CD14-positive monocyte (primary cell): Measurements from ENCODE around the gene TCF4. TPM values are rescaled to one million over a fixed set of nuclear protein-coding genes. Genes with fewer than 3 reads are reported as not detected.
A peak's percentile ranks its signal among the peaks of the same experiment; 100 is the strongest.

Experiments
- DNase-seq, 3 donors: peaks; one replicate each; pipeline ENCODE4 v3.0.0-alpha.2; 2011 to 2022
- H2AFZ ChIP-seq: 2 replicates; pipeline ENCODE4 v1.6.0; 2012; ENCODE audit warnings: mild to moderate bottlenecking, low read depth, low read length, inconsistent platforms; ENCODE audit not compliant: insufficient read depth, poor library complexity, severe bottlenecking
- H3K27ac ChIP-seq, 2 donors: 1 replicate in 1 of 2; 2 replicates in 1 of 2; pipeline ENCODE4 v1.5.1; 2012 to 2013; ENCODE audit warnings: low read length in 2 of 2, control low read depth in 1 of 2, inconsistent platforms in 1 of 2, low read depth in 1 of 2, mild to moderate bottlenecking in 1 of 2
- H3K27me3 ChIP-seq, 2 donors: one replicate each; pipeline versions ENCODE4 v1.6.0 to v1.6.1; 2011 to 2013; ENCODE audit warnings: low read length in 2 of 2; ENCODE audit not compliant: control insufficient read depth in 2 of 2, insufficient read depth in 2 of 2
- H3K36me3 ChIP-seq, 2 donors: replicated peaks in 1 of 2; 1 replicate in 1 of 2; 2 replicates in 1 of 2; pipeline versions ENCODE4 v1.5.1 to v1.6.1; 2012 to 2013; ENCODE audit warnings: low read length in 2 of 2, control low read depth in 1 of 2, inconsistent platforms in 1 of 2, mild to moderate bottlenecking in 1 of 2; ENCODE audit not compliant: insufficient read depth in 2 of 2, control insufficient read depth in 1 of 2
- H3K4me1 ChIP-seq, 2 donors: 1 replicate in 1 of 2; 2 replicates in 1 of 2; pipeline versions ENCODE4 v1.5.1 to v1.6.1; 2012 to 2013; ENCODE audit warnings: low read length in 2 of 2, control low read depth in 1 of 2, inconsistent platforms in 1 of 2, mild to moderate bottlenecking in 1 of 2, moderate library complexity in 1 of 2; ENCODE audit not compliant: insufficient read depth in 2 of 2, control insufficient read depth in 1 of 2
- H3K4me2 ChIP-seq: replicated peaks from 2 replicates; pipeline ENCODE3; 2012; ENCODE audit warnings: low read length, moderate library complexity, mild to moderate bottlenecking; ENCODE audit not compliant: poor library complexity, severe bottlenecking; ENCODE audit errors: extremely low read depth
- H3K4me3 ChIP-seq, 3 experiments: fragments of 200-600 bp in 1 of 3; sonication (generic) in 1 of 3; replicated peaks in 1 of 3; 1 replicate in 2 of 3; 2 replicates in 1 of 3; pipeline ENCODE4 v1.5.1; 2011 to 2013; ENCODE audit warnings: low read length in 3 of 3, mild to moderate bottlenecking in 3 of 3, control low read depth in 2 of 3, low read depth in 2 of 3, inconsistent platforms in 1 of 3, moderate library complexity in 1 of 3
- H3K79me2 ChIP-seq: 2 replicates; pipeline ENCODE4 v1.6.0; 2012; ENCODE audit warnings: mild to moderate bottlenecking, control low read depth, inconsistent platforms, low read length, moderate library complexity; ENCODE audit not compliant: insufficient read depth
- H3K9ac ChIP-seq: 2 replicates; pipeline ENCODE4 v1.6.0; 2017; ENCODE audit warnings: low read length, mild to moderate bottlenecking; ENCODE audit not compliant: insufficient read depth, poor library complexity, severe bottlenecking
- H3K9me3 ChIP-seq, 2 donors: replicated peaks in 1 of 2; 1 replicate in 1 of 2; 2 replicates in 1 of 2; pipeline versions ENCODE4 v1.5.1 to v1.6.1; 2012 to 2013; ENCODE audit warnings: low read length in 2 of 2, control low read depth in 1 of 2; ENCODE audit not compliant: control insufficient read depth in 1 of 2, insufficient read depth in 1 of 2
- H4K20me1 ChIP-seq: 2 replicates; pipeline ENCODE4 v1.6.0; 2012; ENCODE audit warnings: mild to moderate bottlenecking, low read length, control low read depth, moderate library complexity; ENCODE audit not compliant: insufficient read depth
- H3K27ac Mint-ChIP-seq, 7 donors: one replicate each; pipeline ENCODE4 v1.8.0; 2020; ENCODE audit warnings: mild to moderate bottlenecking in 7 of 7, mixed read lengths in 7 of 7, moderate library complexity in 6 of 7, inconsistent platforms in 2 of 7
- H3K27me3 Mint-ChIP-seq, 3 donors: one replicate each; pipeline ENCODE4 v1.8.0; 2021 to 2022; ENCODE audit warnings: low read depth in 3 of 3, mild to moderate bottlenecking in 3 of 3, mixed read lengths in 3 of 3, moderate library complexity in 3 of 3, inconsistent platforms in 1 of 3
- H3K36me3 Mint-ChIP-seq, 2 donors: one replicate each; pipeline ENCODE4 v1.8.0; 2020; ENCODE audit warnings: mixed read lengths in 2 of 2, inconsistent platforms in 1 of 2, mild to moderate bottlenecking in 1 of 2
- H3K4me1 Mint-ChIP-seq: one replicate; pipeline ENCODE4 v1.8.0; 2020; ENCODE audit warnings: mild to moderate bottlenecking, mixed read lengths
- H3K4me3 Mint-ChIP-seq, 2 donors: one replicate each; pipeline ENCODE4 v1.8.0; 2020; ENCODE audit warnings: mild to moderate bottlenecking in 2 of 2, mixed read lengths in 2 of 2, moderate library complexity in 1 of 2
- H3K9me3 Mint-ChIP-seq, 7 donors: one replicate each; pipeline ENCODE4 v1.8.0; 2020 to 2022; ENCODE audit warnings: mixed read lengths in 7 of 7, mild to moderate bottlenecking in 6 of 7, moderate library complexity in 6 of 7, inconsistent platforms in 2 of 7
- WGBS: methylation state at CpG from one replicate; pipeline ENCODE4 v1.1.5; 2013; ENCODE audit warnings: missing lambda C conversion rate; ENCODE audit not compliant: insufficient coverage; 5-methylcytosine and 5-hydroxymethylcytosine counted together
- intact Hi-C, 2 donors: fragments of 100-400 bp; cut with micrococcal nuclease; formaldehyde crosslinking; loops; one replicate each; pipeline versions ENCODE4 v1.15.0 to v1.15.1; 2023
- polyA plus RNA-seq, 3 donors: library from polyadenylated mRNA; depleted of rRNA in 1 of 3; unstranded in 2 of 3; stranded (reverse) in 1 of 3; fragments of 300-500 nt in 2 of 3; fragments of >200 nt in 1 of 3; fragmentation: Illumina TruSeq in 2 of 3; gene quantifications; 1 replicate in 2 of 3; 2 replicates in 1 of 3; pipeline ENCODE4 v1.2.3, GENCODE V29; 2012 to 2021
- TF ChIP-seq, protein P1 (sequence below): fragments of 200-600 bp; IDR thresholded peaks from one replicate; pipeline ENCODE4 v1.8.0; 2022; ENCODE audit warnings: antibody characterized with exemption, mild to moderate bottlenecking

Gene TCF4
- polyA plus RNA-seq, 3 donors: 5.9 to 12.9 (median 10.7) TPM

DNA sequence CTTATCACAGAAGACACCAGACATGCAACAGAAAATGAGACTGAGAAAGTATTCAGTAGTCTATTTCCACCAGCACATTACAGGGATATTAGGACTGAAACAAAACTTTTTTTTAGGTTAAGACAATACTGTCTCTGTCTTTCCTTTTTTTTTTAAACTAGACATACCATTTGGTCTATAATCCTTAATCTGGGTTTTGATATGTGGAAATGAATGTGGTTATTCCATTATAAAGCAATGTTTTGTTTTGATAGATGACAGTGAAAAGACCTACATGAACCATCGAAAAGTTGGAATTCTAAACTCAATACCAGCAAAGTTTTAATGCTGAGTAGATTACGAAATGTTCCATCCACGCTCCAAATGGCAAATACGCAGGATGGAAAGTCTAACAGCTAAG is 123.4 kb downstream of the TCF4 start:
- no peaks in the 10 kb centered on the region for H3K36me3 ChIP-seq
- no peak overlapping the region for H3K27ac Mint-ChIP-seq
- no peaks in the 10 kb centered on the region for H3K9me3 ChIP-seq
- peak overlapping the region; percentile 28 for H3K4me2 ChIP-seq
- TF ChIP-seq, protein P1, sequence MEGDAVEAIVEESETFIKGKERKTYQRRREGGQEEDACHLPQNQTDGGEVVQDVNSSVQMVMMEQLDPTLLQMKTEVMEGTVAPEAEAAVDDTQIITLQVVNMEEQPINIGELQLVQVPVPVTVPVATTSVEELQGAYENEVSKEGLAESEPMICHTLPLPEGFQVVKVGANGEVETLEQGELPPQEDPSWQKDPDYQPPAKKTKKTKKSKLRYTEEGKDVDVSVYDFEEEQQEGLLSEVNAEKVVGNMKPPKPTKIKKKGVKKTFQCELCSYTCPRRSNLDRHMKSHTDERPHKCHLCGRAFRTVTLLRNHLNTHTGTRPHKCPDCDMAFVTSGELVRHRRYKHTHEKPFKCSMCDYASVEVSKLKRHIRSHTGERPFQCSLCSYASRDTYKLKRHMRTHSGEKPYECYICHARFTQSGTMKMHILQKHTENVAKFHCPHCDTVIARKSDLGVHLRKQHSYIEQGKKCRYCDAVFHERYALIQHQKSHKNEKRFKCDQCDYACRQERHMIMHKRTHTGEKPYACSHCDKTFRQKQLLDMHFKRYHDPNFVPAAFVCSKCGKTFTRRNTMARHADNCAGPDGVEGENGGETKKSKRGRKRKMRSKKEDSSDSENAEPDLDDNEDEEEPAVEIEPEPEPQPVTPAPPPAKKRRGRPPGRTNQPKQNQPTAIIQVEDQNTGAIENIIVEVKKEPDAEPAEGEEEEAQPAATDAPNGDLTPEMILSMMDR: no peak
- H3K9me3 Mint-ChIP-seq: no peaks in the 10 kb centered on the region
- peak overlapping the region in 1 of 2 donors; percentile 49 for H3K27ac ChIP-seq
- intact Hi-C loops: no loop called here
- H3K9ac ChIP-seq: no peak overlapping the region
- DNase-seq: no peak
- H3K4me1 Mint-ChIP-seq: peaks cover 18% of the 10 kb centered on the region
- peak overlapping the region; percentile 22 for H2AFZ ChIP-seq
- no peaks in the 10 kb centered on the region for H3K27me3 Mint-ChIP-seq
- peaks cover 12 to 24% of the 10 kb centered on the region in 2 donors for H3K4me1 ChIP-seq
- H3K79me2 ChIP-seq: no peaks in the 10 kb centered on the region
- H3K36me3 Mint-ChIP-seq: peaks cover 0 to 3% of the 10 kb centered on the region in 2 donors
- no peak overlapping the region for H3K4me3 Mint-ChIP-seq
- WGBS: no CpG with 5 or more reads among the region's 4 CpGs
- H3K27me3 ChIP-seq: no peaks in the 10 kb centered on the region
- H4K20me1 ChIP-seq: no peaks in the 10 kb centered on the region
- peak overlapping the region in 1 of 3 experiments; percentile 5 for H3K4me3 ChIP-seq

DNA sequence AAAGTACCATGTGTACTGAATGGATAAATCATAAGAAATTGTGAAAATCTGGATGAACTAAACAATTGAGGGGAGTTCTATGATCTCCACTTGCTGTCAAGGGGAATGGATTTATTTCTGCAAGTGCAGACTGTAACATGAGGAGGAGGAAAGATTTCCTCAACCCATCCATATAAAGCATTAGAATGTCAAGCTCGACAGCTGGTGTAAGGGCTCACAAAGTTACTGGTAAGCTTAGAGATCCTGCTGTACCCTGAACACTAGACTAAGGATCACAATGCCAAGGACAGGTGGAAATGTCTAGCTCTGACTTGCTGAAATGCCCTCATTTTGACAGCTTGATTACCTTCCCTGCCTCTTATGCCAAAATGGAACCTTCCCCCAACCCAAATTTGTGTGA is 125.3 kb downstream of the TCF4 start:
- H3K36me3 ChIP-seq: no peaks in the 10 kb centered on the region
- no peak for DNase-seq
- no CpG with 5 or more reads among the region's 1 CpG for WGBS
- intact Hi-C loops: no loop called here
- Mint-ChIP-seq H3K27me3 (no peaks in the 10 kb centered on the region), H3K27ac (no peak overlapping the region), H3K4me1 (peaks cover 18% of the 10 kb centered on the region), H3K9me3 (no peaks in the 10 kb centered on the region), H3K4me3 (no peak overlapping the region), H3K36me3 (peaks cover 0 to 3% of the 10 kb centered on the region in 2 donors)
- TF ChIP-seq, protein P1: no peak
- no peaks in the 10 kb centered on the region for H3K9me3 ChIP-seq
- H4K20me1 ChIP-seq: no peaks in the 10 kb centered on the region
- no peak overlapping the region for H3K27ac ChIP-seq
- no peak overlapping the region for H3K4me3 ChIP-seq
- H3K4me2 ChIP-seq: no peak overlapping the region
- H2AFZ ChIP-seq: no peak overlapping the region
- peaks cover 12 to 24% of the 10 kb centered on the region in 2 donors for H3K4me1 ChIP-seq
- H3K9ac ChIP-seq: no peak overlapping the region
- no peaks in the 10 kb centered on the region for H3K79me2 ChIP-seq
- H3K27me3 ChIP-seq: no peaks in the 10 kb centered on the region
